Tibial artery (tissue), 4 donors: ENCODE results near the gene CDC40.

Experiments
- DNase-seq, 2 donors: peaks; one replicate each; pipeline ENCODE4 v3.0.0-alpha.2; 2019
- H3K27ac ChIP-seq, 2 donors: fragments of 200-600 bp; sonication (generic) in 1 of 2; 1 replicate in 1 of 2; 2 replicates in 1 of 2; pipeline ENCODE4 v1.5.1; 2018 to 2019; ENCODE audit warnings: mild to moderate bottlenecking in 1 of 2
- H3K27me3 ChIP-seq, 2 donors: fragments of 200-600 bp; sonication (generic) in 1 of 2; one replicate each; pipeline versions ENCODE4 v1.5.1 to v1.6.0; 2016 to 2019
- H3K36me3 ChIP-seq, 3 donors: fragments of 200-600 bp; sonication (generic) in 2 of 3; one replicate each; pipeline ENCODE4 v1.5.1; 2016 to 2019; ENCODE audit warnings: mild to moderate bottlenecking in 2 of 3
- H3K4me1 ChIP-seq, 4 donors: fragments of 200-600 bp; sonication (generic) in 2 of 4; 1 replicate in 3 of 4; 2 replicates in 1 of 4; pipeline ENCODE4 v1.5.1; 2016 to 2019
- H3K4me3 ChIP-seq, 2 donors: fragments of 200-600 bp; sonication (generic) in 1 of 2; 1 replicate in 1 of 2; 2 replicates in 1 of 2; pipeline ENCODE4 v1.5.1; 2018 to 2019; ENCODE audit warnings: mild to moderate bottlenecking in 2 of 2
- H3K9me3 ChIP-seq, 3 donors: fragments of 200-600 bp; sonication (generic) in 1 of 3; one replicate each; pipeline ENCODE4 v1.5.1; 2016 to 2019
- intact Hi-C: fragments of 100-400 bp; cut with DNase I; formaldehyde crosslinking; loops from one replicate; pipeline ENCODE4 v1.15.0; 2023; ENCODE audit warnings: low total_unique reads
- TF ChIP-seq, protein P1 (sequence below), 2 experiments: fragments of 200-600 bp in 1 of 2; fragments of 450-650 bp in 1 of 2; IDR thresholded peaks; one replicate each; pipeline ENCODE4 v1.5.1; 2017 to 2019; ENCODE audit warnings: antibody characterized with exemption in 2 of 2, mild to moderate bottlenecking in 1 of 2, moderate library complexity in 1 of 2

Gene CDC40

DNA sequence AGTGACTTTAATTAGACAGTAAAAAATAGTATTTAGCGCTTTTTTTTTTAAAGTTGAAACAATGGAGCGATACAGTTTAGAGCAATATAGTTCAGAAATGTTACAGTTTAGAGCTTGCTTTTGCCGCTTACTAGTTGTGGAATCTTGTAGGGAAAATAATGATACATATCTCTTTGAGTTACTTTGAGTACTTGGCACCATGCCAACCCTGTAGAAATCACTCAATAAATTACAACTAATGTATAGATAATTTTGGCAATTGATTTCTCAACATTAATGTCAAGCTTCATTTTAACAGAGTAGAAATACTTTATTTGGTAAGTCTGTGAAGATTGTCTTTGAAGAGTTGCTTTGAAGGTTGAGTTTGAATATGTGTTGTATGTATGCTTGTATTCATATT, 27.4 kb downstream of the CDC40 start:
- Histone ChIP-seq H3K9me3 (no peaks in the 10 kb centered on the region), H3K27me3 (no peaks in the 10 kb centered on the region), H3K4me3 (no peak overlapping the region), H3K27ac (no peak overlapping the region), H3K36me3 (peaks cover 19 to 30% (median 22%) of the 10 kb centered on the region in 3 donors), H3K4me1 (no peaks in the 10 kb centered on the region)
- DNase-seq, result no peak
- TF ChIP-seq, protein P1, sequence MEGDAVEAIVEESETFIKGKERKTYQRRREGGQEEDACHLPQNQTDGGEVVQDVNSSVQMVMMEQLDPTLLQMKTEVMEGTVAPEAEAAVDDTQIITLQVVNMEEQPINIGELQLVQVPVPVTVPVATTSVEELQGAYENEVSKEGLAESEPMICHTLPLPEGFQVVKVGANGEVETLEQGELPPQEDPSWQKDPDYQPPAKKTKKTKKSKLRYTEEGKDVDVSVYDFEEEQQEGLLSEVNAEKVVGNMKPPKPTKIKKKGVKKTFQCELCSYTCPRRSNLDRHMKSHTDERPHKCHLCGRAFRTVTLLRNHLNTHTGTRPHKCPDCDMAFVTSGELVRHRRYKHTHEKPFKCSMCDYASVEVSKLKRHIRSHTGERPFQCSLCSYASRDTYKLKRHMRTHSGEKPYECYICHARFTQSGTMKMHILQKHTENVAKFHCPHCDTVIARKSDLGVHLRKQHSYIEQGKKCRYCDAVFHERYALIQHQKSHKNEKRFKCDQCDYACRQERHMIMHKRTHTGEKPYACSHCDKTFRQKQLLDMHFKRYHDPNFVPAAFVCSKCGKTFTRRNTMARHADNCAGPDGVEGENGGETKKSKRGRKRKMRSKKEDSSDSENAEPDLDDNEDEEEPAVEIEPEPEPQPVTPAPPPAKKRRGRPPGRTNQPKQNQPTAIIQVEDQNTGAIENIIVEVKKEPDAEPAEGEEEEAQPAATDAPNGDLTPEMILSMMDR (IDR thresholded peaks at IDR 0.05), result no peak
- intact Hi-C loops, result no loop called here

DNA sequence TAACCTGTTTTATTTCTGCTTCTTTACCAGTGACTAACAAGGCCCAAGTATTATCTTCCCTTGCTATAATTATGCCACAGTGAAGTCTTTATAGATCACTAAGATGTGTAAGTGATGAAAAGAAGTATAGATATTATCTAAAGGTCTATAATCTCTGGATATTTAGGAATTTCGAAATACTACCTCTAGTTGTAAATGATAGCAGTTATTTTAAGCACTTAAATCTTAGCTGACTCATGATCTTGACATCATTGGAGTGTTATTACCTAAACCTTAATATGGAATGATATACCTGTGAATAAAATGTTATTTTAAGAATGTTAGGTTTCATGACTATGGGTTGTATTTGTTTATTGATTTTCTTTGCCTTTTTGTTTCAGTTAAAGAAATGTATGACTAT, 31.5 kb downstream of the CDC40 start:
- Histone ChIP-seq H3K36me3 (peaks cover 42 to 57% (median 54%) of the 10 kb centered on the region in 3 donors), H3K4me3 (no peak overlapping the region), H3K9me3 (no peaks in the 10 kb centered on the region), H3K27me3 (no peaks in the 10 kb centered on the region), H3K27ac (no peak overlapping the region), H3K4me1 (no peaks in the 10 kb centered on the region)
- TF ChIP-seq, protein P1 (IDR thresholded peaks at IDR 0.05), result no peak
- intact Hi-C loops, result no loop called here
- no peak for DNase-seq

DNA sequence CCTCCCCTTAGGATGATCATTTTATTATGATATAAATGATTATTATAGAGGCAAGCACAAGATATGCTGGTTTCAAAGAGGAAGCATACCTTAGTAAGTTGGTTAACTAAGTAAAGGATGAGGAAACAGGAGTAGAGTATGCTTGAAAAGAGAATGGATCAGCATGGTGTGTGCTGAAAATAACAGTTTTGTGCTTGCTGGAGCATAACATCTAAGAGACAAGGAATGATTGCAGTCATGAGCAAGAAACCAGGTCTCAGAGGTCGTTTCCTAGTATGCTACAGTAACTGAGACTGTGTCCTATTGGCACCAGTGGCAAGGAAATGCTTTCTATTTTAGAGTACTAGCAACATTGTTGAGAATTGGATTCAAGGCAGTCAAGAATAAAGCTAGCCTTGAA, 34.1 kb downstream of the CDC40 start:
- H3K36me3 ChIP-seq, result peaks cover 59 to 75% (median 70%) of the 10 kb centered on the region in 3 donors
- no peaks in the 10 kb centered on the region for H3K4me1 ChIP-seq
- intact Hi-C loops, result no loop called here
- H3K27me3 ChIP-seq, result no peaks in the 10 kb centered on the region
- no peak for DNase-seq
- no peak overlapping the region for H3K4me3 ChIP-seq
- H3K27ac ChIP-seq, result no peak overlapping the region
- no peaks in the 10 kb centered on the region for H3K9me3 ChIP-seq
- TF ChIP-seq, protein P1 (IDR thresholded peaks at IDR 0.05), result no peak

DNA sequence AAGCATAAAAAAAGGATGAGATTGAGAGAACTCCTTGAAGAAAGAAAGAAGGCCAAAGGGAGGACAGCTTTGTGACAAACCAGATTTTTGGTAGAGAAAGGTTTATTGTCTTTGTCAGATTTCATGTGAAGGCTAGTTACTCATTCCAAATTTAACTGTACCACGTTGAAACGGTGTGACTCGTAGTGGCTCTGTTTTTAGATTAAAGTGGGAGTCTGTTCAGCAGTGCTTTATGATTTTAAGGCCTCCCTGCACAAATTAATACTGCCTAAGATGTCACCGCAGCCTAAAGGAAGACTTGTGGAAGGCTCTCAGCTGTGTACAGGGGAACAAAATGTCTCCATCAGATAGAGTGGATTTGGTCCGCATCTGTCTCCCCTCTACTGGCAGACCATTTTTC, 35.9 kb downstream of the CDC40 start:
- Histone ChIP-seq H3K4me1 (no peaks in the 10 kb centered on the region), H3K4me3 (no peak overlapping the region), H3K9me3 (no peaks in the 10 kb centered on the region), H3K36me3 (peaks cover 70 to 88% (median 80%) of the 10 kb centered on the region in 3 donors), H3K27me3 (no peaks in the 10 kb centered on the region), H3K27ac (no peak overlapping the region)
- TF ChIP-seq, protein P1 (IDR thresholded peaks at IDR 0.05), result no peak
- DNase-seq, result no peak
- intact Hi-C loops, result no loop called here

DNA sequence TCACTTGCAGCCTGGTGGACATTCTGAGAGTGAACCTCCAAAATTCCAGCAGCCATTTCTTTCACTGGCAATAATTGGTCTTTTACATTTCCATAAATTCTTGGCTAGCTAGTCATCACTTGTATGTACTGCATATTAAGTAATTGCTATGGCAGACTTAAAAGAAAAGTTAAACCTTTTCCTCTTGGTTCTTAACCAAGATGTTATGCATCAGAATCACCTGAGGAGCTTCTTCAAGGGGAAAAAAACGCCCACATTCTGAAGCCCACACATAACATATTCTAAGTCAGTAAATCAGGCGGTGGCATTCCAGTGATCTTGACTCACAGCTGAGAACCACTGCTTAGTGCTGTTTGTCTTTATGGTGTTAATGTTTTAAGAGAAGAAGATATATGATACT, 37.0 kb downstream of the CDC40 start:
- Histone ChIP-seq H3K9me3 (no peaks in the 10 kb centered on the region), H3K36me3 (peaks cover 67 to 89% (median 72%) of the 10 kb centered on the region in 3 donors), H3K4me1 (no peaks in the 10 kb centered on the region), H3K4me3 (no peak overlapping the region), H3K27ac (no peak overlapping the region), H3K27me3 (no peaks in the 10 kb centered on the region)
- no peak for DNase-seq
- TF ChIP-seq, protein P1 (IDR thresholded peaks at IDR 0.05), result no peak
- intact Hi-C loops, result no loop called here

DNA sequence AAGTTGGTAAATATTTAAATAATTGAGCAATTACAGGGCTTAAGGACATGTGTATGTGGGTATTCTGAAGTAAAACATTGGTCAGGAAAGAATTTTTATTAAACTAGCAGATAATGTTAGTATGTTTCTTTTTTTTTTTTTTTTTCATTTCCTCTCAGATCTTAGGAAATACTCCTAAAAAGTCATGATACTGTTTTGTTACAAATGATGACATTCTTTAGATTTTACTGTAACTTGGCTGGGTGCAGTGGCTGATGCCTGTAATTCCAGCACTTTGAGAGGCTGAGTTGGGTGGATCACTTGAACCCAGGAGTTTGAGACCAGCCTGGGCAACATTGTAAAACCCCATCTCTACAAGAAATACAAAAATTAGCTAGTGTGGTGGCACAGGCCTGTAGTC, 41.5 kb downstream of the CDC40 start:
- TF ChIP-seq, protein P1 (IDR thresholded peaks at IDR 0.05), result no peak
- intact Hi-C loops, result no loop called here
- H3K27ac ChIP-seq, result no peak overlapping the region
- no peak overlapping the region for H3K4me3 ChIP-seq
- no peaks in the 10 kb centered on the region for H3K4me1 ChIP-seq
- H3K27me3 ChIP-seq, result no peaks in the 10 kb centered on the region
- H3K9me3 ChIP-seq, result no peaks in the 10 kb centered on the region
- no peak for DNase-seq
- H3K36me3 ChIP-seq, result peaks cover 46 to 72% (median 62%) of the 10 kb centered on the region in 3 donors
